ELR (cell line): ENCODE measurements around the gene STK4.
A peak's percentile ranks its signal among the peaks of the same experiment; 100 is the strongest.

Experiments
- DNase-seq: peaks from one replicate; pipeline ENCODE4 v3.0.0-alpha.2; 2015; ENCODE audit warnings: low read depth

STK4 gene

GRCh38 chr20:45087097-45087790 is 120.9 kb downstream of the STK4 start:
- DNase-seq, result no peak

GRCh38 chr20:45087814-45088213 is 121.5 kb downstream of the STK4 start:
- DNase-seq, result no peak

DNA sequence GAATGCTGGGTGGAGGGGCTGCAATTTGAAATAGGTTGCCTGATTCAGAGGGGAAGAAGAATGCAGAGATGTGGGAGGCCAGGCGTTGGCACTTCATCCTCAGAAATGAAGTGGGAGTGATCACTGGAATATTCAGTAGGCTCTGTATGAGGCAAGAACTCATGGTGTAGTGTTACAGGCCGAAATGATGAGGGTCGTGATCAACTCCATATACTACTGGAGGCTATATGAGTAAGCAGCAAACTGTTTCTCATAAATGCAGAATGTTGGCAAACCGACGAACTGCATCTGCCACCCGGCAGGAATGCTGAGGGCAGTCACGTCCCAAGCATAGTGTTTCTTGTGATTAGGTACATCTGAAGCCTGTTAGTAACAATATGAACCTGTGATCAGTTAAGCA is 121.9 kb downstream of the STK4 start:
- peak; percentile 98 for DNase-seq

- DNase-seq, result no peak
Measured at GRCh38 chr20:45090481-45090880, 124.2 kb downstream of the STK4 start.

DNA sequence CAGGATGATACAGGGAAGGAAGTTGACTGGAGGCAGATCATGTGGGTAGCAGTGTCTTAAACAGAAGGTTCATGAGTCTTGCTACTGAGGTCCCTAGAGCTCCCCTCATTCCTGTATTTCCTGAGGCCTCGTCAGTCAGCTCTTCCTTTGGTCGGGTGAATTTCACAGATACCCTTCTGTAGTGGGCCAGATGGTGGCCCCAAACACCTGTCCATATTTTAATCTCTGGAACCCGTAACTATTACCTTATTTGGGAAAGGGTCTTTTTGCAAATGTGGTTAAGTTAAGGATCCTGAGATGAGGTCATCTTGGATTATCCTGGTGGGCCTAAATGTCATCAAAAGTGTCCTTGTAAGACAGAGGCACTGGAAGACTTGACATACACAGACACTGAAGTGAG is 125.1 kb downstream of the STK4 start:
- DNase-seq, result no peak

DNA sequence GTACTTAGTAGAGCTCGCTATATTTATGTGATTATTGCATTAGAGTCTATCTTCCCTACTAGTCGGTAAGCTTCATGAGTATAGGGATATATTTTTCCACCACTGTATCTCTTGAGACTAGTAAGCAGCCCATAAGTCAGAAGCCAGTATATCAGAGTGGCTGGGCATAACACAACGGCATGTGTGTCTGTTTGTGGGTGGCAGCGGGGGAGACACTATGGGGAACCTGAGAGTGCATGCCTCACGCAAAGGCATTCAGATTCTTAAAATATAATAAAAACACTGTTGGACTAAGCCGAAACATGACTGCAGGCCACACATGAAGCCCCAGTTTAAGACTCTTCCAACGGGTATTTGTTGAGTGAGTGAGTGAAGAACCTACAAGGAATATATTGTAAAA is 126.6 kb downstream of the STK4 start:
- no peak for DNase-seq

GRCh38 chr20:45094201-45094600 is 127.9 kb downstream of the STK4 start:
- DNase-seq, result no peak

GRCh38 chr20:45094864-45095574 is 128.7 kb downstream of the STK4 start:
- no peak for DNase-seq

- peak; percentile 81 for DNase-seq
Measured at GRCh38 chr20:45095805-45096238, 129.5 kb downstream of the STK4 start.

DNA sequence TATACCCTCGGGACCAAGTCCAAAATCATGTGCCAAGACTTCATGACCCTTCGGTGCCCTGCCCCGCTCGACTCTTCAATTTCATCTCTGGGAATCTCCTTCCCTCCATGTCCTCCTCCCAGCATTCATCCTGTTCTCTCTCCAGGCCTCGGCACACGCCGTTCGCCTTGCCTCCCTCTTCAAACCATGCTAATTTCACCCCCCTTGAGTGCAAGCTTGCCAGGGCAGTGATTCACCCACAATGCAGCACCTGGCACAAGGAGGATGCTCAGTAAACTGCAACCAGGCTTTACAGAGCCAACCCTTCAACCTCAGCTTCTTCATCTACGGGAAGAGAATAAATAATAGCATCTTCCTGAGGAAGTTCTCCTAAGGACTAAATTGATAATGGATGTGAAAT is 130.5 kb downstream of the STK4 start:
- DNase-seq, result no peak

DNA sequence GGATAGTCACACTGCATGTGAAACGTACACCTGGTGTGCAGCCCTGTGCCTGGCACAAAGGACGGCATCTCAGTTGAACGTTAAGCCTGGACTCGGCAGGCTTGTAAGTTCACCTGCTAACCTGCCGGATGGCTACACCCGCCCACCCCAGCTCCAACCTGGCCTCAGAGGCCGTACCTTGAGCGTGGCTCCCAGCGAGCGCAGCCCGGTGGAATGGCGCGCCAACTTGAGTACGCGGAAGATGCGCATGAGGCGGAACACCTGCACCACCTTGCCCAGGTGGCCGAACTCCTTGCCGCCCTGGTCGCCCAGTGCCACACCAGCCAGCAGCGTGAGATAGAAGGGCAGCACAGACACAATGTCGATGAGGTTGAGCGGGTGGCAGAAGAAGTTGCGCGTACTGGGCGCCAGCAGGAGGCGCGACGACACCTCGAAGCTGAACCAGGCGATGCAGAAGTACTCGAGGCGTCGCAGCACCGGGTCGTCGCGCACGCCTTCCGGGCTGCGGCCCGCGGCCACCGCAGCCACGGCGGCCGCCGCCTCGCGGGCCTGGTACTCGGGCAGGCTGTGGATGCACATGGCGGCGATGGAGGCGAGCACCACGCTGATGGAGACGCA is 131.3 kb downstream of the STK4 start:
- no peak for DNase-seq

DNA sequence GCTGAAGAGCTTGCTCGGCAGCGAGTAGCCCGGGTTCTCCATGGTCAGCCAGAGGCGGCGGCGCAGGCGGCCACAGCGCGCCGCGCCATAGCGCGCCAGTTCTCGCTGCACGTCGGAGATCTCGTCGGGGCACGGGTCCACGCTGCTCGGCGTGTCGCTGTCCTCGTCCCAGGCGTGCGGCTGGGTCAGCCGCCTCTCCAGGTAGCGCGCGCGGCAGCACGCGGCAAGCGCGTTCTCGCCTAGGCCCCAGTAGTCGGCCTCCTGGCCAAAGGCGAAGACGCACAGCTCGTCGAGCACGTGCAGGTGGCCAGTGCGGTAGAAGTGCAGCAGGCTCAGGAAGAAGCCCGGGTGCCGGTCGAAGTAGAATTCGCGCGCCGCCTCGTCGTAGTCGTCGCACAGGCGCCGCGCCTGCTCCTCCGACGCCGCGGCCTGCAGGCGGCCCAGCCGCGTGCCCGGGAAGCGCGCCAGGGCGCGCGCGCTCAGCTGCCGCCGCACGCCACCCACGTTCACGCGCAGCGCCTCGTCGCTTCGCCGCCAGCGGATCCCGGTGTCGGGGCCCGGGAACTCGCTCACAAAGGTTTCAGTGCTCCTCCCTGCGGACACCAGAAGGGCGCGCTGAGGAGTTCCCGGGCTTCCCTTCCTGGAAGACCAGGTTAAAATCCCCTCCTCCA is 131.9 kb downstream of the STK4 start:
- no peak for DNase-seq

DNA sequence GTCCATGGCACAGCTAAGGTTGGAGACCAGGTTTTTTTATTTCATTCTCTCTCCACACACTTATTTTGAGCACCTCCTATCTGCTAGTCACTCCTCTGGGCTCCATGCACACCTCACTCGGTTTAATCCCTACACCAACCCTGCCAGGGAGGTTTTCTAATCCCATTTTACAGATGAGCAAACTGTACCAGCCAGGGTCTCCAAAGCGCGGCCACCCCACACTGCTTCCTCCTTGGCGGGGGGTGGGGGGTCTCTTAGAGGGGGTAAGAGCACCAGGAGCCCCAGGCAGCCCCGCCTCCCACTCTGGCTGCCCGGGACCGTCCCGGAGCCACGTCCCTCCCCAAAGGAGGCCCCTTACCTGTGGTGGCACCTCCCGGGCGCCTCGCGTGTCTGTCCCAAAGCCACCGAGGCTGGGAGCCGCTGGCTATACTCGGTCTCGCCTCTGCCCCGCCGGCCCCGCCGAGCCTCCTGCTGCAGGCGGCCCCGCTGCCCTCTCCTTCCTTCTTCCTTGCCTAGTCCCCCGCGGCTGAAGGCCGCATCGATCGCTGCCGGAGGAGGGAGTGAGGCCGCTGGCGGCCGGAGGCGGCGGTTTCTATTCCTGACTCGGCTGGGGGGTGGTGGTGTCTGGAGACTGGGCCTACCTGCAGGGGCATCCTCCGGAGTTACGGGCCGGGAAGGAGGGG is 134.4 kb downstream of the STK4 start, which contains the start of gene KCNS1:
Gene KCNS1 (minus strand): TSS at position 565 of the 683 bp plus-strand sequence. CDS start 1,891 bp downstream, outside the sequence.
- peak; percentile 37 for DNase-seq

DNA sequence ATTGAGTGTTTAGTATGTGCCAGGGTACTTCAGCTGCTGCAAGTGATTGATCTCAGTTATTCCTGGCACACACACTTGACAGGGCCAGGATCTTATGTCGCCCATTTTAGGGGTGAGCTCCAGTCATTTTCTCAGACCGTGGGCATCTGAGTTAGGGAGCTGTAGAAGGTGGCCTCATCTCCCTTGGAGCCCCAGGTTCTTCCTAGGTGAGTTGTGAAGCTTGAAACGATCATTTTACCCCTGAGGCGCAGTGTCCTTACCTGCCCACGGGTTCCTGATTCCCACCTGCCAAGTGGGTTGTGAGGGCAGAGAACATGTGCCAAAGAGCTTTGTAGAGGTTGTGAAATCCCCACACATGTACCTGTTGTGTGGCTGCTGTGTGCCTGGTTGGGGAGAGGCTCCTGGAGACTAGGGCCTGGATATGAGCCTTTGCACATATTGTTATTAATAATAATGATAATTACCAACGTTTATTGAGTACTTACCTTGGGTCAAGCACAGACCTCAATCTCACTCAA is 135.1 kb downstream of the STK4 start:
- no peak for DNase-seq

DNA sequence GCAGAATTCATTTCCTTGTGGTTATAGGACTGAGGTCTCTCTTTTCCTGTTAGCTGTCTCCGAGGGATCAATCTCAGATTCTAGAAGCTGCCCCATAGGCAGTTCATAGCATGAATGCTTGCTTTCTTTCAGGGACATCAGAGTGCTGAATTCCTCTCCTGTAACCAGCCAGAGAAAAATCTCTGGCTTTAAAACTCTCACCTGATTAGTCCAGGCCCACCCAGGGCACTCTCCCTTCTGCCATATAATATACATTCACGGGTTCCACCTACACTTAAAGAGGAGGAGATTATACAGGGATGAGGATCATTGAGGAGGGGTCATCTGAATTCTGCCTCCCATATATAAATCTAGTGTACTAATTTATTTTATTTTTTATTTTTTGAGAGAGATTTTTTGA is 136.8 kb downstream of the STK4 start:
- no peak for DNase-seq

- DNase-seq, result peak; percentile 88
Measured at GRCh38 chr20:45104786-45105185, 138.5 kb downstream of the STK4 start.

DNA sequence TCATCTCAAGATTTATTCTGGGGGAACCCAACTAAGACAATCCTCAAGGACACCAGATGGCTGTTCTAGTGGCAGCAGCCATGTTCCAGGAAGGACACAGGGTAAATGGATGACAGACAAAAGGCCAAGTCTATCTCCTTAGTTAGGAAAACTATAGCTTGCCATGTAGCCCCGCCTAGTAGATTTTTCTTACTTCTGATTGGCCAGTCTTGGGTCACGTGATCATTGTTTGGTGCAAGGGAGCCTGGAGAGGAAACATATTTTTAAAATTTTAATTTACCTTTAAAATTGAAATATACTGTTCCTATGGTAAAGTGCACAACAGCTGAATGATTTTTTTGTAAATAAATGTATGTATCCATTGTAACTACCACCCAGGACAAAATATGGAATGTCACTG is 139.0 kb downstream of the STK4 start:
- no peak for DNase-seq

GRCh38 chr20:45109634-45110033 is 143.3 kb downstream of the STK4 start:
- no peak for DNase-seq

DNA sequence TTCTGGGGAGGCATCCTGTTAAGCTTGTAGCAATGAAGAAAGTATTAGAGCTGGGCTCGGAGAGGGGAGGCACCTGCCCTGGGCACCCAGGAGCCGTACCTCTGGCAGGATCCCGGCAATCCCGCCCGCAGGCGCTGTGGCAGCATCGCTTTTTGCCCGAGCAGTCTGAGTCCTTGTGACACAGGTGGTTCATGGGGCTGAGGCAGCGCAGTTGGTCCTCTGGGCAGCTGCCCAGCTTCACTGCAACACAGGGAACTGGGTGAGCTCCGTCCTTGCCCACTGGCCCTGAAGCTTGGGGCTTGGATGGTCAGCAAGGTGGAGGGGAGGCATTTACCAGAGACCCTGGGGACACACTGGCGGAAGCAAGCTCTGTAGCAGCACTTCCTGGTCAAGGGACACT is 144.0 kb downstream of the STK4 start:
- DNase-seq, result no peak

DNA sequence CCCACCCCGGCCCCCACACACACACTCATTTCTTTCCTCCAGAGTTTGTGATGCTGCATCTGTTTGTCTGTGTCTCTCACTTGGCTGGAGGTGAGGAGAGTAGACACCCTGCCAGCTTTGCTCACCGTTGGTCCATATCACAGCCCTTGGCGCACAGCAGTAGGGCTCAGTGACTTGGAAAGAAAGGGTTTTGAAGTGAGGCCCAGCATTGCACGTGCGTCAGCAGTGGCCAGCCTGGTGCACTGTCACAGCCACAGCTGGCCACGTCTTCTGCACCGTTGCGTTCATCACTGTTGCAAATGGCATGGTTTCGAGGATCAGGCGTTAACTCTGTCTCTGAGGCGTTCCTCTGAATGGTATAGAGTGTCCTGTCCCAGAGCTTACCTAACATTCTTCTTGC is 145.0 kb downstream of the STK4 start:
- DNase-seq, result no peak

DNA sequence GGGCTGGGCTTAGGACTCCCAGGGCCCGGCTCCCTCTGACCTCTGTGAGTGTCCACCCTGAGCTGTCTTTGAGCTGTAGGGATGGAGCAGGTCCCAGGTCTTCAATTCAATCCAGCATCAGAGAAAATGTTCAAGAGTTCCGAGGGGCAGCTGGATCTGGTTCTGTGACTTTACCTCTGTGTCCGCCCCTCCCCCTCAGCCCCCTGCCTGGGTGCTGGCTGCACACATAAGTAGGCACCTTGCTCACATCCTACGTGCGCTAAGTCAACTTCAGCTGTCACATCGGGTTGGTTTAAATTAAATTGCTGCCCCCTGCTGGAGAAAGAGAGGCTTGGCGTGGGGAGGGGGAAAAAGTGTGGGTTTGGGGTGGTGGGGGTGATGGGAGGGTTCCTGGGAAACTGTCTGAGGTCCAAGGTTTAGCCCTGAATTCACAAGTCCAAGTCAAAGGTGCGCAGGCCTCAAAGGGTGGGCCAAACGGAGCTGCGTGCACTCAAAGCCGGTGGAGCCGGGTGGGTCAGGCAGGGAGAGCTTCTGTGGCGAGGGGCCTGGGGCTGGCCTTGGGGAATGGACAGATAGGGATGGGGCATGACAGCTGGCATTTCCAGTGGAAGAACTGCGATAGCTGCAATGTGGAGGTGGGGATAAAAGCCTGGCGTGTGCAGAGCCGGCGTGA is 145.6 kb downstream of the STK4 start:
- peak; percentile 51 for DNase-seq
